Progenitor cell of endocrine pancreas (in vitro differentiated cells): ENCODE results near the gene BCL2. TPM values are rescaled to one million over a fixed set of nuclear protein-coding genes. Genes with fewer than 3 reads are reported as not detected.

Experiments used
- DNase-seq: peaks from one replicate; pipeline ENCODE4 v3.0.0; 2021; ENCODE audit warnings: low spot score; ENCODE audit not compliant: unreplicated experiment
- H3K27ac Mint-ChIP-seq: 2 replicates; pipeline ENCODE4 v1.8.0; 2021; ENCODE audit warnings: mild to moderate bottlenecking, moderate library complexity, mixed read lengths
- H3K27me3 Mint-ChIP-seq: 2 replicates; pipeline ENCODE4 v1.8.0; 2021; ENCODE audit warnings: mixed read lengths
- H3K36me3 Mint-ChIP-seq: 2 replicates; pipeline ENCODE4 v1.8.0; 2022; ENCODE audit warnings: mixed read lengths; ENCODE audit not compliant: insufficient read depth
- H3K4me1 Mint-ChIP-seq: 2 replicates; pipeline ENCODE4 v1.8.0; 2021; ENCODE audit warnings: low read depth, mixed read lengths
- H3K4me3 Mint-ChIP-seq: 2 replicates; pipeline ENCODE4 v1.8.0; 2021; ENCODE audit warnings: low read depth, mild to moderate bottlenecking, moderate library complexity, mixed read lengths
- H3K9me3 Mint-ChIP-seq: 2 replicates; pipeline ENCODE4 v1.8.0; 2021; ENCODE audit warnings: low read depth, mixed read lengths
- total RNA-seq: library from RNA; stranded (reverse); gene quantifications from 2 replicates; pipeline ENCODE4 v1.2.1, GENCODE V29; 2021
- TF ChIP-seq, protein P1 (sequence below): fragments of 200-600 bp; sonication (generic); IDR thresholded peaks from one replicate; pipeline ENCODE4 v1.5.0; 2021; ENCODE audit warnings: antibody characterized with exemption, mild to moderate bottlenecking; ENCODE audit not compliant: unreplicated experiment

The BCL2 gene
- total RNA-seq, 1 donor from 2014 or later = 3.8 TPM

DNA sequence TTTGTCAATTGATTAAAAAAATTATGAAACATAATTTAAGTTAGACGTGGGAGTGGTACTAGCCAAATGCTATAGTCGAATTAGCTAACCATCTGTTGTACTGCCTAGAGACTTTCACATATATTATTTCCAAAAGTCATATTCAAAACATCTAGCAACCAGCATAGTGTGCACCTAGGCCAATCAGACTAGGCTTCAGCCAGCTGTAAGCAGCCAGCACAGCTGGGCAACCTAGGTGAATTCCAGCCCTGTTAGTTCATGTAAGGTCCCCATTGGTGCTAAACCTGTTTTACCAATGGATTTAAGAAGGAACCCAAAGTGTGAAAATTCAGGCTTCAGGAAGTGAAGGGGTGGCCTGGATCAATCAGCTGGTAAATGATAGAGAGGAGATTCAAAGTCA, 144.3 kb downstream of the BCL2 start:
- Mint-ChIP-seq H3K36me3 (no peaks in the 10 kb centered on the region), H3K9me3 (no peaks in the 10 kb centered on the region), H3K4me1 (peaks cover 11% of the 10 kb centered on the region), H3K4me3 (no peak overlapping the region), H3K27me3 (peaks cover 6% of the 10 kb centered on the region), H3K27ac (no peak overlapping the region)
- TF ChIP-seq, protein P1, sequence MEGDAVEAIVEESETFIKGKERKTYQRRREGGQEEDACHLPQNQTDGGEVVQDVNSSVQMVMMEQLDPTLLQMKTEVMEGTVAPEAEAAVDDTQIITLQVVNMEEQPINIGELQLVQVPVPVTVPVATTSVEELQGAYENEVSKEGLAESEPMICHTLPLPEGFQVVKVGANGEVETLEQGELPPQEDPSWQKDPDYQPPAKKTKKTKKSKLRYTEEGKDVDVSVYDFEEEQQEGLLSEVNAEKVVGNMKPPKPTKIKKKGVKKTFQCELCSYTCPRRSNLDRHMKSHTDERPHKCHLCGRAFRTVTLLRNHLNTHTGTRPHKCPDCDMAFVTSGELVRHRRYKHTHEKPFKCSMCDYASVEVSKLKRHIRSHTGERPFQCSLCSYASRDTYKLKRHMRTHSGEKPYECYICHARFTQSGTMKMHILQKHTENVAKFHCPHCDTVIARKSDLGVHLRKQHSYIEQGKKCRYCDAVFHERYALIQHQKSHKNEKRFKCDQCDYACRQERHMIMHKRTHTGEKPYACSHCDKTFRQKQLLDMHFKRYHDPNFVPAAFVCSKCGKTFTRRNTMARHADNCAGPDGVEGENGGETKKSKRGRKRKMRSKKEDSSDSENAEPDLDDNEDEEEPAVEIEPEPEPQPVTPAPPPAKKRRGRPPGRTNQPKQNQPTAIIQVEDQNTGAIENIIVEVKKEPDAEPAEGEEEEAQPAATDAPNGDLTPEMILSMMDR = no peak
- no peak for DNase-seq

DNA sequence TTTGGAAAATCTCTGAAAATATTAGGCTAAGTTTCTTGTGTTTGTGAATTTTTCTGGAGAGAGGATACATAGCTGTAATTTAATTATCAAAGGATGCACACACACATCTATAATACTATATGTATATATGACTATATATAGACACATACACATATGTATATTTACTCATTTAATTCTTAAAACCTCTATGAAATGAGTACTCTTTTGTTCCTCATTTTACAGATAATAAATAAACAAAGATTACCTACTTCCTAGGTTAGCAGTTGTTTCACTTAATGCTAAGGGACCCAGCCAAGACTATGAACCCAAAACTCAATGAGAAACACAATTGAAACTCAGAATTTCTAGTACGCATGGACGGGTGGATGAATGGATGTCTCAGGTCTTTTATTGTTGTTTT, 145.6 kb downstream of the BCL2 start:
- Mint-ChIP-seq H3K9me3 (no peaks in the 10 kb centered on the region), H3K36me3 (no peaks in the 10 kb centered on the region), H3K4me3 (no peak overlapping the region), H3K4me1 (peaks cover 10% of the 10 kb centered on the region), H3K27ac (no peak overlapping the region), H3K27me3 (no peaks in the 10 kb centered on the region)
- TF ChIP-seq, protein P1 = no peak
- no peak for DNase-seq

- TF ChIP-seq, protein P1 = no peak
- peaks cover 5% of the 10 kb centered on the region for H3K4me1 Mint-ChIP-seq
- no peaks in the 10 kb centered on the region for H3K9me3 Mint-ChIP-seq
- H3K27ac Mint-ChIP-seq = no peak overlapping the region
- no peak overlapping the region for H3K4me3 Mint-ChIP-seq
- H3K36me3 Mint-ChIP-seq = no peaks in the 10 kb centered on the region
- H3K27me3 Mint-ChIP-seq = no peaks in the 10 kb centered on the region
- no peak for DNase-seq
These were observed 149.7 kb downstream of the BCL2 start for GRCh38 chr18:63169853-63170252.

- Mint-ChIP-seq H3K4me3 (no peak overlapping the region), H3K4me1 (peaks cover 5% of the 10 kb centered on the region), H3K27ac (no peak overlapping the region), H3K27me3 (no peaks in the 10 kb centered on the region), H3K9me3 (no peaks in the 10 kb centered on the region), H3K36me3 (no peaks in the 10 kb centered on the region)
- TF ChIP-seq, protein P1 = no peak
- DNase-seq = no peak
These were observed 151.3 kb downstream of the BCL2 start for GRCh38 chr18:63168287-63168686.

DNA sequence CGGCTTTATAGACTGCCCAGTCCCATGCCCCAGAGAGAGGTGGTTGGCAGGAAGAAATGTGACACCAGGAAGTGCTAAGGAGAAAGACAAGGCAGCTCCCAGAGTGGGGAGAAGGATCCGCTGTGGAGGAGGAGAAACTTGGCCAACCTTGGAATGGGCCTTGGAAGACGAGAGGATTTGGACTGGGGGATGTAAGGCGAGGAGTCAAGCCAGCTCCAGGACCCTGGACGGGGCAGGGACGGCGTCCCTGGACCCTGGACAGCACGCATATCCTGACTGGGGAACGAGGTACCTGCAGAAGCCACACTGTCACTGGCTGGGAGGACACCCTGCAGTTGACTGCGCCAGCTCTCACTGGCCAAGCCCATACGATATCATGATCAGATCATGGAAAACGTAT, 153.4 kb downstream of the BCL2 start:
- Mint-ChIP-seq H3K4me3 (no peak overlapping the region), H3K4me1 (peaks cover 6% of the 10 kb centered on the region), H3K9me3 (no peaks in the 10 kb centered on the region), H3K27ac (no peak overlapping the region), H3K36me3 (peaks cover 1% of the 10 kb centered on the region), H3K27me3 (no peaks in the 10 kb centered on the region)
- TF ChIP-seq, protein P1 = no peak
- no peak for DNase-seq
